Cardiac fibroblast (primary cell): Measurements from ENCODE around the gene GCH1.
"Not testable (repeated sequence)": the region's sequence is repeated elsewhere in the genome, so short reads cannot be mapped to it uniquely, and the experiment has no call there.

ENCODE experiments used
- DNase-seq, 2 donors: peaks; one replicate each; pipeline versions ENCODE4 v3.0.0 to v3.0.0-alpha.2; 2010; ENCODE audit warnings: low read depth in 2 of 2
- H3K4me3 ChIP-seq, 2 donors: replicated peaks in 1 of 2; 1 replicate in 1 of 2; 2 replicates in 1 of 2; pipeline ENCODE4 v1.5.1; 2011; ENCODE audit warnings: low read depth in 2 of 2, low read length in 2 of 2, mild to moderate bottlenecking in 2 of 2, moderate library complexity in 1 of 2
- CTCF ChIP-seq: IDR thresholded peaks from one replicate; pipeline ENCODE4 v1.5.1; 2011; ENCODE audit warnings: low read depth, mild to moderate bottlenecking, low read length, inconsistent platforms

Gene GCH1

GRCh38 chr14:54803926-54804537 lies 98.6 kb downstream of the GCH1 start:
- TF ChIP-seq CTCF: no peak
- DNase-seq: no peak
- no peak overlapping the region for H3K4me3 ChIP-seq

GRCh38 chr14:54803396-54803795 lies 99.2 kb downstream of the GCH1 start:
- DNase-seq: no peak
- no peak overlapping the region for H3K4me3 ChIP-seq
- TF ChIP-seq CTCF: no peak

- not testable (repeated sequence) for DNase-seq
Measured at GRCh38 chr14:54801482-54801881, 101.1 kb downstream of the GCH1 start.

GRCh38 chr14:54798465-54799124 lies 104.0 kb downstream of the GCH1 start:
- no peak for TF ChIP-seq CTCF
- no peak for DNase-seq
- H3K4me3 ChIP-seq: no peak overlapping the region

More at GRCh38 chr14:54801482-54801881, 101.1 kb downstream of the GCH1 start:
- H3K4me3 ChIP-seq: not testable (repeated sequence)

- no peak overlapping the region for H3K4me3 ChIP-seq
- no peak for DNase-seq
- TF ChIP-seq CTCF: no peak
Measured at GRCh38 chr14:54797986-54798385, 104.6 kb downstream of the GCH1 start.

- no peak for TF ChIP-seq CTCF
Measured at GRCh38 chr14:54797556-54797955, 105.1 kb downstream of the GCH1 start.

GRCh38 chr14:54796961-54797360 lies 105.7 kb downstream of the GCH1 start:
- no peak for TF ChIP-seq CTCF
- no peak overlapping the region for H3K4me3 ChIP-seq
- peak; percentile 21 to 83 for DNase-seq

More at GRCh38 chr14:54797556-54797955, 105.1 kb downstream of the GCH1 start:
- no peak overlapping the region for H3K4me3 ChIP-seq
- DNase-seq: no peak
